Measurements from ENCODE around the gene KIR2DL3.

Gene KIR2DL3

DNA sequence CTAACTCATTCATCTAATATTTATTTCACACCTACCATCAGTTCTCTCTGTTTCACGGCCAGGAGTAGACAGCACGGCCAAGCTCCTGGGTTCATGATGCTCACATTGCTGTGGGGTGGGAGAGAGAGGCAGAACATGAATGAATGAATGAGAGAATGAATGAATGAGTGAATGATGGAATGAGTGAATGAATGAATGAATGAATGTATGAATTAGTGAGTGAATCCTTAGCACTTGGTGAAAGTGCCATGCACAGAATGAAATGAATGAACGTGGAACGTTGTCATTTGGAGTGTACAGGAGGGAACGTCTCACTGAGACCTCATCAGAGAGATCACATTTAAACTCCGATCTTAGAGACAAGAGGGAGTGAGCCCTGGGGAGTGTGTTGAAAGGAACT, 53.2 kb downstream of the KIR2DL3 start:
- no peak for DNase-seq (ENCODE audit: low read depth in 2 of 2, low spot score in 1 of 2)

DNA sequence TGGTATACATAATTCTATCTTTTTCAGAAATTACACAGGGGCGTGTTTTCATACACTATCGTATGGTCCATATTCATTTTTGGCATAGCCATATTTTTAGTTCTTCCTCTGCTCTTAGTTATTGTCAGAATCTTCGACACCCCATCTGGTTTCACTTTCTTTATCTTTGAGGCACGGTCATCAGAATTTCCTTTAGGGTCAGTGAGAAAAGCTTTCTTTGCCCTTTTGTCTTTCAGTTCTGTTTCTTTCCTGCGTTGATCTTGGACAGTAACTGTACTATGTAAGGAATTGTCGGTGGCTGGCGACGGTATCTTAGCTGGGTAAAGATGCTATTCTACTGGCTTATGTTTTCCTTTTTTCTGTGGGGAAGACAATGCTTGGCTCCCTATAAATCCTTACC, 54.5 kb downstream of the KIR2DL3 start:
- DNase-seq (ENCODE audit: low read depth in 2 of 2, low spot score in 1 of 2), result no peak

DNA sequence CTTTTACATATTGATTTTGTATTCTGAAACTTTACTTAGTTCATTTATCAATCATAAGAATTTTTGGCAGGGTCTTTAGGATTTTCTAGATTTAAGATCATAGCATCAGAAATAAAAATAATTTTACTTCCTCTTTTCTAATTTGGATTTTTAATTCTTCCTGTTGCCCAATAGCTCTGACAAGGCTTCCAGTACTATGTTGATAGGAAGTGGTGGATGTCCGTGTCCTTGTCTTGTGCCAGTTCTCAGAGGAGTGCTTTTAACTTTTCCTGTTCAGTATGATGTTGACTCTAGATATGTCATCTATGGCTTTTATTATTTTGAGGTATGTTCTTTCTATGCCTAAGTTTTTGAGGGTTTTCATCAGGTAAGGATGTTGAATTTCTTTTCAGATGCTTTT, 57.4 kb downstream of the KIR2DL3 start:
- DNase-seq (ENCODE audit: low read depth in 2 of 2, low spot score in 1 of 2), result no peak

Data from stimulated activated CD8-positive, alpha-beta memory T cell treated with anti-CD3 and anti-CD28 coated beads, Interleukin-4, amount 100 ng/mL, for 1 hour (primary cell).